K562 (cell line): Measurements from ENCODE around the gene PRC1. TPM values are rescaled to one million over a fixed set of nuclear protein-coding genes. Genes with fewer than 3 reads are reported as not detected.

Experiments used
- DEAF1 ChIP-seq: fragments of 450-650 bp; formaldehyde crosslinking; IDR thresholded peaks from 2 replicates; pipeline ENCODE4 v1.4.0; 2020; ENCODE audit warnings: mild to moderate bottlenecking, moderate library complexity
- E2F4 ChIP-seq: sonication (generic); formaldehyde crosslinking; IDR thresholded peaks from 2 replicates; pipeline ENCODE4 v1.8.0; 2022; ENCODE audit warnings: mild to moderate bottlenecking, low read depth, missing genetic modification reagents
- FIP1L1 ChIP-seq: fragments of 200-400 bp; formaldehyde crosslinking; IDR thresholded peaks from 2 replicates; pipeline ENCODE4 v1.6.1; 2018; ENCODE audit warnings: mild to moderate bottlenecking, low read depth, low read length; ENCODE audit not compliant: poor library complexity, severe bottlenecking
- KAT7 ChIP-seq: sonication (generic); formaldehyde crosslinking; IDR thresholded peaks from 2 replicates; pipeline ENCODE4 v1.8.0; 2022; ENCODE audit warnings: missing genetic modification reagents, mild to moderate bottlenecking, borderline replicate concordance
- L3MBTL2 ChIP-seq: fragments of 450-650 bp; IDR thresholded peaks from 2 replicates; pipeline ENCODE4 v1.6.1; 2016; ENCODE audit warnings: mild to moderate bottlenecking, moderate library complexity
- MCM2 ChIP-seq: fragments of 450-650 bp; IDR thresholded peaks from 2 replicates; pipeline ENCODE4 v1.6.1; 2017; ENCODE audit warnings: low read depth, mild to moderate bottlenecking
- NCOA1 ChIP-seq: fragments of 450-650 bp; IDR thresholded peaks from 2 replicates; pipeline ENCODE4 v1.6.1; 2016; ENCODE audit warnings: low read depth
- NCOA2 ChIP-seq, 2 experiments: fragments of 450-650 bp; IDR thresholded peaks; 2 replicates each; pipeline ENCODE4 v1.6.1; 2018; ENCODE audit warnings: mild to moderate bottlenecking in 2 of 2, moderate library complexity in 1 of 2; ENCODE audit not compliant: partially characterized antibody in 2 of 2
- NEUROD1 ChIP-seq: fragments of 150-350 bp; IDR thresholded peaks from 2 replicates; pipeline ENCODE4 v1.6.1; 2014; ENCODE audit warnings: borderline replicate concordance, low read length, low read depth; ENCODE audit not compliant: partially characterized antibody
- NFATC3 ChIP-seq: fragments of 450-650 bp; IDR thresholded peaks from 2 replicates; pipeline ENCODE4 v1.6.1; 2017; ENCODE audit warnings: mild to moderate bottlenecking
- PRPF4 ChIP-seq: fragments of 200-400 bp; formaldehyde crosslinking; IDR thresholded peaks from one replicate; pipeline ENCODE4 v1.6.1; 2017; ENCODE audit warnings: low read length, low read depth, mild to moderate bottlenecking; ENCODE audit not compliant: insufficient read depth, poor library complexity, severe bottlenecking
- PTBP1 ChIP-seq: fragments of 200-400 bp; formaldehyde crosslinking; IDR thresholded peaks from 2 replicates; pipeline ENCODE4 v1.6.1; 2017; ENCODE audit warnings: low read depth, low read length
- SMAD4 ChIP-seq: fragments of 250-450 bp; sonication (Bioruptor Pico); conservative IDR thresholded peaks from 2 replicates; pipeline ENCODE4 v1.8.0; 2021; ENCODE audit warnings: inconsistent platforms, mild to moderate bottlenecking, moderate library complexity
- SMARCA4 ChIP-seq: fragments of 450-650 bp; IDR thresholded peaks from 2 replicates; pipeline ENCODE4 v1.6.1; 2016
- VEZF1 ChIP-seq: fragments of 200-800 bp; sonication (Bioruptor generic); IDR thresholded peaks from 2 replicates; pipeline ENCODE4 v1.6.1; 2017; ENCODE audit warnings: missing genetic modification characterization, missing compliant biosample characterization
- ZNF174 ChIP-seq: fragments of 250-450 bp; sonication (Bioruptor Pico); IDR thresholded peaks from 2 replicates; pipeline ENCODE4 v1.4.0; 2020; ENCODE audit warnings: mild to moderate bottlenecking
- ZNF436 ChIP-seq: fragments of 250-450, 450-650 bp; sonication (Bioruptor Pico); formaldehyde crosslinking; IDR thresholded peaks from 2 replicates; pipeline ENCODE4 v1.7.0; 2020; ENCODE audit warnings: mild to moderate bottlenecking
- polyA plus RNA-seq, 8 experiments: library from polyadenylated mRNA; depleted of rRNA in 4 of 8; stranded (reverse) in 5 of 8; unstranded in 3 of 8; fragments of >200 nt; fragmentation: Nextera tagmentation in 2 of 8; fragmentation: Illumina TruSeq in 1 of 8; extraction: Ambion mirVana in 2 of 8; extraction: Trizol in 1 of 8; gene quantifications; 2 replicates each; pipeline versions ENCODE4 v1.2.1 to v1.2.3, GENCODE V29; 2011 to 2014; ENCODE audit warnings: inconsistent platforms in 1 of 8, missing spikeins in 1 of 8
- total RNA-seq, 7 experiments: library from RNA; depleted of rRNA in 6 of 7; stranded (reverse); fragments of >200 nt in 6 of 7; fragmentation: Illumina TruSeq in 2 of 7; extraction: Trizol in 2 of 7; gene quantifications; 2 replicates each; pipeline versions ENCODE4 v1.2.1 to v1.2.3, GENCODE V29; 2011 to 2021; ENCODE audit warnings: low replicate concordance in 1 of 7
- TF ChIP-seq, protein P1 (sequence below), 2 experiments: IDR thresholded peaks; 2 replicates each; pipeline ENCODE4 v1.6.1; 2011; ENCODE audit warnings: borderline replicate concordance in 1 of 2, control low read depth in 1 of 2, low read depth in 1 of 2, low read length in 1 of 2, mild to moderate bottlenecking in 1 of 2, mixed read lengths in 1 of 2, moderate library complexity in 1 of 2; ENCODE audit not compliant: insufficient read depth in 1 of 2, insufficient read length in 1 of 2, poor library complexity in 1 of 2, severe bottlenecking in 1 of 2; ENCODE audit errors: extremely low read depth in 1 of 2
- TF ChIP-seq, protein P2 (sequence below): fragments of 250-450 bp; sonication (Bioruptor Pico); IDR thresholded peaks from 2 replicates; pipeline ENCODE4 v1.5.0; 2022; ENCODE audit warnings: mild to moderate bottlenecking

Gene PRC1
- total and polyA plus RNA-seq, 9 of the 15 experiments (the other 6 are each of a cell fraction or from before 2014, with no cell fraction given) = 156 to 391 (median 240) TPM

- TF ChIP-seq PRPF4 (no peak), PTBP1 (no peak), KAT7 (CRISPR knock-in tag) (peak; percentile 89; the same call in 1 of the 2 replicates), NEUROD1 (peak; percentile 66), L3MBTL2 (peak; percentile 74), ZNF436 (no peak), NCOA1 (0 out of 2 replicates have a peak, but pooled peaks have one; percentile 37), SMARCA4 (no peak), FIP1L1 (peak; percentile 88), SMAD4 (CRISPR knock-in tag) (peak; percentile 49), ZNF174 (CRISPR knock-in tag) (no peak), VEZF1 (CRISPR knock-in tag) (peak; percentile 34), MCM2 (no peak), DEAF1 (CRISPR knock-in tag) (0 out of 2 replicates have a peak, but pooled peaks have one; percentile 15), E2F4 (no peak), NFATC3 (no peak), NCOA2 (IDR thresholded peaks at IDR 0.05; ENCODE audit: partially characterized antibody in 2 of 2) (no peak)
- TF ChIP-seq, protein P1, sequence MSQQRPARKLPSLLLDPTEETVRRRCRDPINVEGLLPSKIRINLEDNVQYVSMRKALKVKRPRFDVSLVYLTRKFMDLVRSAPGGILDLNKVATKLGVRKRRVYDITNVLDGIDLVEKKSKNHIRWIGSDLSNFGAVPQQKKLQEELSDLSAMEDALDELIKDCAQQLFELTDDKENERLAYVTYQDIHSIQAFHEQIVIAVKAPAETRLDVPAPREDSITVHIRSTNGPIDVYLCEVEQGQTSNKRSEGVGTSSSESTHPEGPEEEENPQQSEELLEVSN (IDR thresholded peaks at IDR 0.05; ENCODE audit: borderline replicate concordance in 1 of 2, extremely low read depth in 1 of 2, insufficient read depth in 1 of 2, insufficient read length in 1 of 2, low read depth in 1 of 2, low read length in 1 of 2, poor library complexity in 1 of 2, severe bottlenecking in 1 of 2) = peak in 1 of 2 experiments; percentile 72
- TF ChIP-seq, protein P2, sequence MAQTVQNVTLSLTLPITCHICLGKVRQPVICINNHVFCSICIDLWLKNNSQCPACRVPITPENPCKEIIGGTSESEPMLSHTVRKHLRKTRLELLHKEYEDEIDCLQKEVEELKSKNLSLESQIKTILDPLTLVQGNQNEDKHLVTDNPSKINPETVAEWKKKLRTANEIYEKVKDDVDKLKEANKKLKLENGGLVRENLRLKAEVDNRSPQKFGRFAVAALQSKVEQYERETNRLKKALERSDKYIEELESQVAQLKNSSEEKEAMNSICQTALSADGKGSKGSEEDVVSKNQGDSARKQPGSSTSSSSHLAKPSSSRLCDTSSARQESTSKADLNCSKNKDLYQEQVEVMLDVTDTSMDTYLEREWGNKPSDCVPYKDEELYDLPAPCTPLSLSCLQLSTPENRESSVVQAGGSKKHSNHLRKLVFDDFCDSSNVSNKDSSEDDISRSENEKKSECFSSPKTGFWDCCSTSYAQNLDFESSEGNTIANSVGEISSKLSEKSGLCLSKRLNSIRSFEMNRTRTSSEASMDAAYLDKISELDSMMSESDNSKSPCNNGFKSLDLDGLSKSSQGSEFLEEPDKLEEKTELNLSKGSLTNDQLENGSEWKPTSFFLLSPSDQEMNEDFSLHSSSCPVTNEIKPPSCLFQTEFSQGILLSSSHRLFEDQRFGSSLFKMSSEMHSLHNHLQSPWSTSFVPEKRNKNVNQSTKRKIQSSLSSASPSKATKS (CRISPR knock-in tag) = no peak
Observed at GRCh38 chr15:90931828-90932659, 62.3 kb downstream of the PRC1 start, which contains the start of gene HDDC3 (continued).
